Peyer's patch (tissue), 4 donors: ENCODE results near the gene NAGPA.

Experiments used
- CTCF ChIP-seq, 6 experiments: fragments of 450-650 bp in 4 of 6; fragments of 200-600 bp in 2 of 6; sonication (generic) in 1 of 6; IDR thresholded peaks; one replicate each; pipeline ENCODE4 v1.5.1; 2017 to 2019; ENCODE audit warnings: antibody characterized with exemption in 6 of 6, mild to moderate bottlenecking in 3 of 6, moderate library complexity in 1 of 6
- POLR2A ChIP-seq, 2 donors: fragments of 450-650 bp; IDR thresholded peaks; one replicate each; pipeline ENCODE4 v1.5.1; 2017; ENCODE audit warnings: antibody characterized with exemption in 2 of 2, mild to moderate bottlenecking in 2 of 2, moderate library complexity in 2 of 2

GRCh38 chr16:5046914-5047313, 13.2 kb upstream of the NAGPA start:
- TF ChIP-seq CTCF (IDR thresholded peaks at IDR 0.05) (no peak), POLR2A (IDR thresholded peaks at IDR 0.05) (no peak)
